Tibial nerve (tissue), 4 donors: ENCODE data around the gene ARG2. TPM values are rescaled to one million over a fixed set of nuclear protein-coding genes. Genes with fewer than 3 reads are reported as not detected.

ENCODE experiments used
- DNase-seq, 2 donors: peaks; one replicate each; pipeline ENCODE4 v3.0.0-alpha.2; 2019; ENCODE audit warnings: low spot score in 2 of 2
- H3K27ac ChIP-seq, 4 donors: fragments of 200-600 bp; sonication (generic) in 3 of 4; one replicate each; pipeline ENCODE4 v1.5.1; 2017 to 2019; ENCODE audit warnings: mild to moderate bottlenecking in 1 of 4
- H3K27me3 ChIP-seq, 2 donors: fragments of 200-600 bp; sonication (generic) in 1 of 2; one replicate each; pipeline versions ENCODE4 v1.5.1 to v1.6.0; 2017 to 2019
- H3K36me3 ChIP-seq, 3 donors: fragments of 200-600 bp; sonication (generic); one replicate each; pipeline ENCODE4 v1.5.1; 2018 to 2019
- H3K4me1 ChIP-seq, 4 donors: fragments of 200-600 bp; sonication (generic) in 3 of 4; one replicate each; pipeline ENCODE4 v1.5.1; 2017 to 2019
- H3K4me3 ChIP-seq, 4 donors: fragments of 200-600 bp; sonication (generic) in 3 of 4; one replicate each; pipeline ENCODE4 v1.5.1; 2017 to 2019; ENCODE audit warnings: mild to moderate bottlenecking in 1 of 4, moderate library complexity in 1 of 4
- H3K9me3 ChIP-seq, 4 donors: fragments of 200-600 bp; sonication (generic) in 3 of 4; one replicate each; pipeline ENCODE4 v1.5.1; 2017 to 2019
- CTCF ChIP-seq, 5 experiments: fragments of 200-600 bp in 3 of 5; fragments of 450-650 bp in 2 of 5; sonication (generic) in 3 of 5; IDR thresholded peaks; one replicate each; pipeline ENCODE4 v1.5.1; 2016 to 2019; ENCODE audit warnings: antibody characterized with exemption in 5 of 5, mild to moderate bottlenecking in 3 of 5, moderate library complexity in 2 of 5
- EP300 ChIP-seq, 2 donors: sonication (generic); formaldehyde crosslinking; IDR thresholded peaks; one replicate each; pipeline ENCODE4 v1.6.1; 2017; ENCODE audit warnings: antibody characterized with exemption in 2 of 2, mild to moderate bottlenecking in 1 of 2
- POLR2A ChIP-seq, 2 donors: fragments of 450-650 bp; IDR thresholded peaks; one replicate each; pipeline ENCODE4 v1.6.1; 2017; ENCODE audit warnings: antibody characterized with exemption in 2 of 2, mild to moderate bottlenecking in 2 of 2, moderate library complexity in 2 of 2
- WGBS, 2 donors: methylation state at CpG; one replicate each; pipeline ENCODE4 v1.1.5; 2018; 5-methylcytosine and 5-hydroxymethylcytosine counted together
- total RNA-seq, 4 donors: library from RNA; depleted of rRNA; stranded (reverse); fragments of >200 nt; gene quantifications; one replicate each; pipeline ENCODE4 v1.1.0, GENCODE V29; 2016

The ARG2 gene
- total RNA-seq, 4 donors from 2014 or later: 0.44 to 21.3 (median 2.6) TPM

GRCh38 chr14:67573228-67574010, 46.3 kb upstream of the ARG2 start:
- Histone ChIP-seq H3K4me1 (no peaks in the 10 kb centered on the region), H3K9me3 (no peaks in the 10 kb centered on the region), H3K4me3 (no peak overlapping the region), H3K27me3 (no peaks in the 10 kb centered on the region), H3K36me3 (peaks cover 0 to 34% (median 0%) of the 10 kb centered on the region in 3 donors), H3K27ac (no peak overlapping the region)
- WGBS, 2 donors: 83 to 87% methylated on average over 15 of the region's 15 CpGs
- DNase-seq: no peak
- TF ChIP-seq CTCF (IDR thresholded peaks at IDR 0.05) (no peak), EP300 (IDR thresholded peaks at IDR 0.05) (no peak), POLR2A (IDR thresholded peaks at IDR 0.05) (no peak)

DNA sequence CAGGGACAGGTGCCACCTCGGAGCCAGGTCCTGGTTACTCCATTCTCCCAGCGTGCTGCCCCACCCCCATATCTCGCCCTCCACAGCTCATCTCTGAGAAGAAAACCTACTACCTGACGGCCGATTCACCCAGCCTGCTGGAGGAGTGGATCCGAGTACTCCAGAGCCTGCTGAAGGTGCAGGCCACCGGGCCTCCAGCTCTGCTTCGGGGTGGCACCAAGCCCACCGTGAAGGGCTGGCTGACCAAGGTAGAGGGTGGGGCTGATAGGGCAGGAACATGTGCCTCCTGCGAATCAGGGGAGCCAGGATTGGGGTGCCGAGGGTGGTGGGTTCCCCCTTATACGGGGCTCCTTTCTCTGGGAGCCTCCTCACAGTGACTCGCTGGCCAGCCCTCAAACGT, 45.6 kb upstream of the ARG2 start:
- no peaks in the 10 kb centered on the region for H3K27me3 ChIP-seq
- H3K4me1 ChIP-seq: no peaks in the 10 kb centered on the region
- H3K4me3 ChIP-seq: no peak overlapping the region
- WGBS, 2 donors: 87 to 90% methylated on average over 14 of the region's 14 CpGs
- DNase-seq: no peak
- TF ChIP-seq CTCF (IDR thresholded peaks at IDR 0.05): no peak
- TF ChIP-seq POLR2A (IDR thresholded peaks at IDR 0.05): no peak
- TF ChIP-seq EP300 (IDR thresholded peaks at IDR 0.05): no peak
- no peaks in the 10 kb centered on the region for H3K9me3 ChIP-seq
- no peak overlapping the region for H3K27ac ChIP-seq
- peaks cover 0 to 41% (median 0%) of the 10 kb centered on the region in 3 donors for H3K36me3 ChIP-seq

- DNase-seq: no peak
- Histone ChIP-seq H3K9me3 (no peaks in the 10 kb centered on the region), H3K4me1 (no peaks in the 10 kb centered on the region), H3K27me3 (no peaks in the 10 kb centered on the region), H3K4me3 (no peak overlapping the region), H3K36me3 (peaks cover 0 to 48% (median 0%) of the 10 kb centered on the region in 3 donors), H3K27ac (no peak overlapping the region)
- TF ChIP-seq CTCF (IDR thresholded peaks at IDR 0.05) (no peak), POLR2A (IDR thresholded peaks at IDR 0.05) (no peak), EP300 (IDR thresholded peaks at IDR 0.05) (no peak)
- WGBS, 2 donors: 82 to 83% methylated on average over 7 of the region's 7 CpGs
Observed at GRCh38 chr14:67574806-67575205, 44.9 kb upstream of the ARG2 start.

DNA sequence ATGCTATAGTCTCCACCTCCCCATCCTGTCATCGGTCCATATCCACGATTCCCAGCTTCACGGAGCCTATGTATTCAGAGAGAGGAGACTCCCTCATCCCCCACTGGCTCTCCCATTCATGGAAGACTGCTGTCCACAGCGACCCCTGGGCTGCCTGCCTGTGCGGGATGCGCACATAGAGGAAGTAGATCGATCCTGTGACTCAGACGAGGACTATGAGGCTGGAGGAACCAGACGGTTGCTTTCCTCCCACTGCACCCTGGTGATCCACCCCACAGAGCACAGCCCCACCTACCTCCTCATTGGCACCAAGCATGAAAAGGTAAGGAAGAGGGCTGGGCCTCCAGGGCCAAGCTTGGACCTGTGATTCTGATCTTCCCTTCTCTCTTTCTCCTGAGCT, 44.0 kb upstream of the ARG2 start:
- no peak for DNase-seq
- no peak for TF ChIP-seq EP300 (IDR thresholded peaks at IDR 0.05)
- TF ChIP-seq CTCF (IDR thresholded peaks at IDR 0.05): no peak
- TF ChIP-seq POLR2A (IDR thresholded peaks at IDR 0.05): no peak
- 70 to 75% methylated on average over 9 of the region's 9 CpGs for WGBS, 2 donors

DNA sequence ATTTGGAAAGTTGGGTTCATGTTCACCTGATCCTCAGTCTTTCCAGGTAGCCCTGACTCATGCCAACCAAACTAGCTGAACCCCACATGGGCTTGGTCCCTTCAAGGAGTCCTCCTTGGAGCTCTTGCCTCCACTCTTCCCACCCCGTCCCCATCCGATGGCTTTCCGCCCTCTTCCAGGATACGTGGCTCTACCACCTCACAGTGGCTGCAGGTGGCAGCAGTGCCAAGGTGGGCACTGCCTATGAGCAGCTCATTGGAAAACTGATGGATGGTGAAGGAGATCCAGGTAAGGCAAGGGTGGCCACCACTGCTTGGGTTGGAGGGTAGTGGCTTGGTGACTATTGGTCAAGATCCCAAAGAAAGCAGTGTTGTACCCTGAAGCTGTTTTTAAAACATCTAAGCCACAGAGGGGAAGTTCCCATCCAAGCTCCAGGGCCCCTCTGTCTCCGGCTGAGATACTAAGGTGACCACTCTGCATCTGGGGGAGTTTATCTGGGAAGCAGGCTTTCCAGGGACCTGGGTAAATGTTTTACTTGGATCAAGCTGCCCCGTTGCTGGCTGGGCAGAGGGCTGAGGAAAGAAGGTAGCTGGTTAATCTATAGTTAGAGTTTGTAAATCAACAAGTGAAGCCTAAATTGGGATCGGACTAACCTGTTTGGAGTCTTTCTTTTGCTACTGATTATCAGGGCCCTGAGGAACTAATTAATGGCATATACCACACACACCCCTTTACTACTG, 43.3 kb upstream of the ARG2 start:
- no peaks in the 10 kb centered on the region for H3K4me1 ChIP-seq
- H3K36me3 ChIP-seq: peaks cover 0 to 63% (median 0%) of the 10 kb centered on the region in 3 donors
- no peak for DNase-seq
- H3K27me3 ChIP-seq: no peaks in the 10 kb centered on the region
- no peak overlapping the region for H3K27ac ChIP-seq
- 88 to 96% methylated on average over 7 of the region's 7 CpGs for whole genome bisulfite sequencing, 2 donors
- H3K4me3 ChIP-seq: no peak overlapping the region
- no peak for TF ChIP-seq CTCF (IDR thresholded peaks at IDR 0.05)
- TF ChIP-seq EP300 (IDR thresholded peaks at IDR 0.05): no peak
- TF ChIP-seq POLR2A (IDR thresholded peaks at IDR 0.05): no peak
- no peaks in the 10 kb centered on the region for H3K9me3 ChIP-seq

More for the DNA sequence above, 44.0 kb upstream of the ARG2 start:
- no peak overlapping the region for H3K4me3 ChIP-seq
- no peaks in the 10 kb centered on the region for H3K9me3 ChIP-seq
- peaks cover 0 to 56% (median 0%) of the 10 kb centered on the region in 3 donors for H3K36me3 ChIP-seq
- H3K27ac ChIP-seq: no peak overlapping the region
- no peaks in the 10 kb centered on the region for H3K4me1 ChIP-seq
- H3K27me3 ChIP-seq: no peaks in the 10 kb centered on the region
